GM18502 (cell line): Measurements from ENCODE around the gene FAM216A.
"Not testable (repeated sequence)": the region's sequence is repeated elsewhere in the genome, so short reads cannot be mapped to it uniquely, and the experiment has no call there.

ENCODE experiments used
- ATAC-seq: cut with Tn5 transposase; IDR thresholded peaks from one replicate; pipeline ENCODE4 v1.9.1; 2021; ENCODE audit warnings: mild to moderate bottlenecking; ENCODE audit not compliant: unreplicated experiment, poor library complexity

The FAM216A gene

GRCh38 chr12:110468214-110469048, at the start of gene FAM216A, which contains the start of gene GPN3:
Gene FAM216A (plus strand): TSS chr12:110468845. CDS start chr12:110468876, 31 bp downstream.
Gene GPN3 (minus strand): TSS chr12:110468257. CDS start chr12:110468203, 54 bp downstream.
- peak; percentile 78 for ATAC-seq

GRCh38 chr12:110420644-110421043, 48.0 kb upstream of the FAM216A start:
- ATAC-seq, result not testable (repeated sequence)

- no peak for ATAC-seq
Observed at GRCh38 chr12:110421159-110421661, 47.4 kb upstream of the FAM216A start.

- ATAC-seq, result no peak
Observed at GRCh38 chr12:110421701-110422100, 46.9 kb upstream of the FAM216A start.

- ATAC-seq, result no peak
Observed at GRCh38 chr12:110424237-110424636, 44.4 kb upstream of the FAM216A start.

- ATAC-seq, result no peak
Observed at GRCh38 chr12:110426406-110426805, 42.2 kb upstream of the FAM216A start.

- not testable (repeated sequence) for ATAC-seq
Observed at GRCh38 chr12:110429676-110430075, 39.0 kb upstream of the FAM216A start.

- peak; percentile 14 for ATAC-seq
Observed at GRCh38 chr12:110431957-110432587, 36.6 kb upstream of the FAM216A start.

- no peak for ATAC-seq
Observed at GRCh38 chr12:110436231-110436630, 32.4 kb upstream of the FAM216A start.

GRCh38 chr12:110444455-110444854, 24.2 kb upstream of the FAM216A start:
- ATAC-seq, result no peak

GRCh38 chr12:110449799-110450497, 18.7 kb upstream of the FAM216A start, which contains the start of gene ARPC3:
Gene ARPC3 (minus strand): TSS chr12:110450337. CDS start chr12:110450260, 77 bp downstream.
- peak; percentile 90 for ATAC-seq

GRCh38 chr12:110451263-110451662, 17.4 kb upstream of the FAM216A start:
- ATAC-seq, result no peak

- no peak for ATAC-seq
Observed at GRCh38 chr12:110453569-110454296, 14.9 kb upstream of the FAM216A start.

- no peak for ATAC-seq
Observed at GRCh38 chr12:110458756-110459155, 9.9 kb upstream of the FAM216A start.

GRCh38 chr12:110461189-110461588, 7.5 kb upstream of the FAM216A start:
- ATAC-seq, result not testable (repeated sequence)

- ATAC-seq, result no peak
Observed at GRCh38 chr12:110465024-110465423, 3.6 kb upstream of the FAM216A start.

- not testable (repeated sequence) for ATAC-seq
Observed at GRCh38 chr12:110465765-110466164, 2.9 kb upstream of the FAM216A start.

- ATAC-seq, result no peak
Observed at GRCh38 chr12:110466791-110467190, 1.9 kb upstream of the FAM216A start.

- ATAC-seq, result no peak
Observed at GRCh38 chr12:110467847-110468213, 815 bp upstream of the FAM216A start.

GRCh38 chr12:110475426-110475825, 6.8 kb downstream of the FAM216A start:
- ATAC-seq, result no peak
